Jurkat, Clone E6-1 (cell line): ENCODE data around the gene DUSP6. TPM values are rescaled to one million over a fixed set of nuclear protein-coding genes. Genes with fewer than 3 reads are reported as not detected.
A peak's percentile ranks its signal among the peaks of the same experiment; 100 is the strongest.

Experiments used
- DNase-seq: peaks from one replicate; pipeline ENCODE4 v3.0.0-alpha.2; 2011; ENCODE audit warnings: low read depth, low spot score
- H3K4me3 ChIP-seq: 2 replicates; pipeline ENCODE4 v1.5.1; 2011; ENCODE audit warnings: mild to moderate bottlenecking, low read length, control low read depth, moderate library complexity
- polyA plus RNA-seq: library from polyadenylated mRNA; unstranded; fragments of >200 nt; gene quantifications from one replicate; pipeline ENCODE4 v1.2.1, GENCODE V29; 2012; ENCODE audit warnings: missing spikeins; ENCODE audit not compliant: insufficient read length, insufficient read depth

The DUSP6 gene, protein sequence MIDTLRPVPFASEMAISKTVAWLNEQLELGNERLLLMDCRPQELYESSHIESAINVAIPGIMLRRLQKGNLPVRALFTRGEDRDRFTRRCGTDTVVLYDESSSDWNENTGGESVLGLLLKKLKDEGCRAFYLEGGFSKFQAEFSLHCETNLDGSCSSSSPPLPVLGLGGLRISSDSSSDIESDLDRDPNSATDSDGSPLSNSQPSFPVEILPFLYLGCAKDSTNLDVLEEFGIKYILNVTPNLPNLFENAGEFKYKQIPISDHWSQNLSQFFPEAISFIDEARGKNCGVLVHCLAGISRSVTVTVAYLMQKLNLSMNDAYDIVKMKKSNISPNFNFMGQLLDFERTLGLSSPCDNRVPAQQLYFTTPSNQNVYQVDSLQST
- 6.1 TPM for polyA plus RNA-seq

DNA sequence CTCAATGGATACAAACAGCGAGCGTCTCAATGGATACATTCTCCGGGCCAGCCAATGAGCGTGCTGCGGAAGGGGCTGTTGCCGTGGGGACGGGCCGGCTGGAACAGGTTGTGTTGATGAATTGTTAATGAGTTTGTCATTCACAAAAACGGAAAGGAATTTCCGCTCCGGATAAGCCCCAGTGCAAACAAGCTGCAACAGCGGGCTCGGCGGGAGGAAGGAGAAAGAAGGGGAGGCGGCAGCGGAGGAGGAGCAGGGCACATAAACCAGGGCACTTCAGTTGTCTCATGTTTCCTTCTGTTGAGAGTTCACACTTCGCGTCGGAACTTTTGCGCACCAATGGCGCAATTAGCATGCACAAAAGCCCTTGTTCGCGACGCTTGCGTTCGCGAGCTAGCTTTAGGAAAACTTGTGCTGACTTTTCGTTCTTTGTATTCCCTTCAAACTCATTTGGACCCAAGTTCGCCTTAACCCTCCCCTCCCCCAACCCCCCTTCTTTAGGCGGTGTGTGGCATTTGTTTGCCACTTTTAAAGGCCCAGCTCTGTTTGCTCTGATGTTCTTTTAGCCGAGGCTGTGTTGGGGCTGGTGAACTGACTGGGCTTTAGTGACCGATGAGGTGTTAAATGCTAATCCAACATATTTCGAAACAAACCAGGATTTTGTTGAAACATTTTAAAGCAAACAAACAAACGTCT, at the start of gene DUSP6:
Gene DUSP6, minus strand, starts transcription at position 10 of the 696 bp plus-strand sequence. CDS start 462 bp downstream, outside the sequence.
- H3K4me3 ChIP-seq = peak within 1 kb of the TSS; percentile 60
- peak; percentile 94 for DNase-seq

DNA sequence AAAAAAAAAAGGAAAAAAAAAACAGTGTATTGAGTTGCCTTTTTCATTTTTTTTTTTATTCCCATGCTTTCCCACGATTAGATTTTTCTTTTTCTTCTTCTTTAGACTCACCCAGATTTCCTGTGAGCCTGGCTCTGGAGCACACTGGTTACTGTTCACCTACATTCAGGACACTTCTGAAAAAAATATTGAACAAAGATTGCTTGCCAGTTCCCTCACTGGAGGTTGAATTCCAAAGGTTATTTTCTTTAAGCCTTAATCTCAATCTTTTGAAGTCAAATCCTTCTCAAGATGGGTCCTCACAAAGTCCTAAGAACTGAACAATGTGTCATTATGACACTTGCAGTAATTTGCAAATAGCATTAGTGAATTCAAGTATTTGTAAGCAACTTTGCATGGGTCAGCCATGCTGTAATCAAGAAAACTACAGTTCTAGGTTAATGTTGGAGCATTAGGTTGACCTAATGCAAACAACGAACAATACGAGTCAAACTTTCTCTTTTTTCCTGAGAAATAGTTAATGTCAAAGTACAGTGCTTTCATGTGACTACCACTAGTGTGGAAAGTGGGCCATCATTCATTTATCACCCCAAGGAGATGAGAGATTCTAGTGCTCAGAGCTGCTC, 49.2 kb upstream of the DUSP6 start:
- no peak for DNase-seq
- no peak overlapping the region for H3K4me3 ChIP-seq

DNA sequence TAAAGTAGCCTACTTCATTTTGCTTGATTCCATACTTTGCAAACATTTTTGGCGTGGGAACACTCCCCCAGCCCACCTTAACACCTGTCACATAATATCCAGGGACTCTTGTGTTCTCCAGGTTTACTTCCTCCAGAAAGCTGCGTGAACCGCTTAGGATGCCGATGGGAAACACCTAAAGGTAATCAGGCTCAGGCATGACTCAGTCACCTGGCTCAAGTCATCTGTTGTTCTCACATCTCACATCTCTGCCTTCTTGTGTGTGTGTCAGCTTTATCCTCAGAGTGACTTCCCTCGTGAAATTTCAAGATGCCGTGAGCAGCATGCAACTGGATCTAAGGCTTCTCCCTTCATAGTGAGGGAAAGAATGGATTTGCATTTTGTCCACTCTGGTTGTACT, 48.1 kb upstream of the DUSP6 start:
- H3K4me3 ChIP-seq = no peak overlapping the region
- DNase-seq = no peak

DNA sequence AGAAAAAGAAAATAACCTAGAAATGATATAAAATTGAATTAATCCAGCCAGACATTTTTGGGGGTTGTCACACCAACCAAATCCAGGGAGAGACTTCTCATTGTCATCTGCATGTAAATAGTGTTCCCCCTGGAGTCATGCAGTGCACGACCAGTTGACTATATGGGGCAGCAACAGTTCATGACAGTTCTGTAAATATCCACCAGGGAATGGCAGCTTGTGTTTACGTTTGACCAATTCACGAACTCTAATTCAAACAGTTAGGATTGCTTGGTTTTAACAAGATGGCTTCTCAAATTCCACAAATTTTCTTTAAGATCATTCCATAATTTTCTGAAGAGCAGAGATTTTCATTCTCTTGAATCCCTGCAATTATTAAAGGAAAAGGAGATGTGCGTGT, 43.4 kb upstream of the DUSP6 start:
- DNase-seq = no peak

DNA sequence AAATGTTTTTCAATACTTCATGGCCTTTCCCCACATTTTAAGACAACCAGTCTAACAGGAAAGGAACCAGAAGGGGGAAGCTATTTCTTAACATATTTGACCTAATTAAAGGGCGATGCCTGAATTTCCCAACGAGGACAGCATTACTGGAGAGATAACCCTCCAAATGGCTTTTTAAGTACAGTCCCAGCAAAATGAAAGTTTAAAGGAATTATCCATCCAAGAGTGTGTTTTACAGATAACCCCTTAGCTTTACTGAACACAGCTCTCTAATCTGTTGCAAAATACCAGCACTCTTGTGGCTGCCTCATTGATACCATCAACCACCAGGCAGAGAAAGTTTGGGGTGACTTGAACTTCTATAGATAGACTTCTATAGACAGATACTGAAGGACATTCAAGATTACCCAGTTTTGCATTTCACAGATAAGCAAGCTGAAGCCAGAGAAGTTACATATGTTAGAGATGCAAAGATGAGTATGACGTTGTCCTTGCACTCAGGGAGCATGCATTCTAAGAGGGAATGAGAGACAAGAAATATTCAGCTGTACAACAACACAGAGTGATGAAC, 41.3 kb upstream of the DUSP6 start:
- no peak overlapping the region for H3K4me3 ChIP-seq
- no peak for DNase-seq

More for the DNA sequence above, 43.4 kb upstream of the DUSP6 start:
- no peak overlapping the region for H3K4me3 ChIP-seq

DNA sequence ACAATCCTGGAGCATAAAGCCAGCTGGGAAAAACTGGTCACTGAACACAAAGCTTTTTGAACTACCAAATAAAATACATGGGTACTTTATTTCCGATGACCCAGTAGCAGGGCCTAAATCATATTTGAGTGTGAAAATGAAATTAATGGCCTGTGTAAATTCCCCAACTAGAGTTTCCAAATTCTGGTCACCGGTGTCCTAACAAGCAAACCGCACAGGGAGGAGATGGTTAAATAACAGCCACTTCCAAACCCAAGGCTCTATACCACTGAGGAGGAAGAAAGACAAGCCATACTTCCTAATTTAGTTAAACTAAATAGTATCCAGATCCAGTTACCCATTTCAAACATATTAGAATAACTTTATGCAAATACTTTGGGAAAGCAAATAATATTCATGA, 40.1 kb upstream of the DUSP6 start:
- no peak for DNase-seq
- H3K4me3 ChIP-seq = no peak overlapping the region

DNA sequence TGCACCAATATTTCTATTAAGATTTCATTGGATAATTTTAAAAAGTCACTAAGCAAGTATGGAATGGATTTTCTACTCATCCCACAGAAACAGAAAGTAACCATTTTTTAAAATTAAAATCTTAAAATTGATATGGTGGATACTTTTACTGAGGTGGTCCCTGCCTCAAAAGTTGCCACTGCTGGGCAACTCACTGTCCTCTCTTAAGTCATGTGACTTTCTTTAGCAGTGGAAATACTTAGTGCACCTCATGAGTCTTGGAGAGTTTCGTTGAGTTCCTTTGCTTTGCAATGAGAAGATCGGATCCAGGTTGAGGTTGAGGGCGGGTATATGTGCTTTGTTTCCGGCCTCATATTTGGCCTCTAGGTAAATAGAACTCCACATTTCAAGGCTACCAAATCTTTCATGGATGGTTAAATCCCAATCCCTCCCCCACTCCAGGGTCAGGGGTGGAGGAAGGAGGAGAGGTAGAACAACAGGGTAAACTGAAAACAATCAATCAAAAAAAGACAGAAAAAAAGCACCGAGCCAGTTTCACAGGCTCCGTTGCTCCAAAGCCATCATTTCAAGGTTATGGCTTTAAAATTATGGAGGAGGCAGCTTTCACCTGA, 39.5 kb upstream of the DUSP6 start:
- H3K4me3 ChIP-seq = no peak overlapping the region
- DNase-seq = no peak

DNA sequence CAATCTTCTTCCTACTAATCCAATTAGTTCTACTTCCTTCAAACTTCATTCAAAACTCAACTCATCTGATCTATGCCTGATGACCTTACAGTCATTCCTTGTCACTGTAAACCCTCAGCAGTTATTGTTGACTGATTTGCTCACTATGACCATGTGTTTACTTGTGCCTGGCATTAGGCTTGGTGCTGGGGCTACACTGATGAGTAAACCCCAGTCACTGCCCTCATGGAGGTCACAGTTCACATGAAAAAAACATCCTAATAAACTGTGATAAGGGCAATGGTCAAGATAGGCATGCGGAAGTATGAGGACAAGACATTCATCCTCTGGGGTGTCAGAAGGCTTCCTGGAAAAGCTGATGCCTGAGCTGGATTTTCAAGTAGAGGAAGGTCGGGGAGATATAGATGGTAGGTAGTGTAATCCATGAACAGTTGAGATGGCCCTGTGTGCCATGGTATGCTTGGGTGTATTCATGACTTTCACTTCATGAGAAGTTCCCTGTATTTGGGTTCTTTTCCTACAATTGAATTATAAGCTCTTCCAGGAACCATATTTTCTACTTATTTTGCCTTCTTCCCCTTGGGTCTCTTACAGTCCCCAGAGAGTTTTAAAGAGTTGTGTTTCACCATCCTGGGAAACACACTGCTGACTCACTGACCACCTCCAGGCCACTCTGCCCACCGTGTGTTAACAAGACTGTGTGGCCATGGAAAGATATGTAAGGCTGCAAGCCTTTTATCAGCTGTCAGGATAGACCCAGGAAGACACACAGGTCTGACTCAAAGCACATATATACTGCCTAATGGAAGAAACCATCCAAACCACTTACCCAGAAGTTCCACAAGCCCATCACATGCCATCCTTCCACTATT, 38.7 kb upstream of the DUSP6 start:
- DNase-seq = no peak
- H3K4me3 ChIP-seq = no peak overlapping the region

DNA sequence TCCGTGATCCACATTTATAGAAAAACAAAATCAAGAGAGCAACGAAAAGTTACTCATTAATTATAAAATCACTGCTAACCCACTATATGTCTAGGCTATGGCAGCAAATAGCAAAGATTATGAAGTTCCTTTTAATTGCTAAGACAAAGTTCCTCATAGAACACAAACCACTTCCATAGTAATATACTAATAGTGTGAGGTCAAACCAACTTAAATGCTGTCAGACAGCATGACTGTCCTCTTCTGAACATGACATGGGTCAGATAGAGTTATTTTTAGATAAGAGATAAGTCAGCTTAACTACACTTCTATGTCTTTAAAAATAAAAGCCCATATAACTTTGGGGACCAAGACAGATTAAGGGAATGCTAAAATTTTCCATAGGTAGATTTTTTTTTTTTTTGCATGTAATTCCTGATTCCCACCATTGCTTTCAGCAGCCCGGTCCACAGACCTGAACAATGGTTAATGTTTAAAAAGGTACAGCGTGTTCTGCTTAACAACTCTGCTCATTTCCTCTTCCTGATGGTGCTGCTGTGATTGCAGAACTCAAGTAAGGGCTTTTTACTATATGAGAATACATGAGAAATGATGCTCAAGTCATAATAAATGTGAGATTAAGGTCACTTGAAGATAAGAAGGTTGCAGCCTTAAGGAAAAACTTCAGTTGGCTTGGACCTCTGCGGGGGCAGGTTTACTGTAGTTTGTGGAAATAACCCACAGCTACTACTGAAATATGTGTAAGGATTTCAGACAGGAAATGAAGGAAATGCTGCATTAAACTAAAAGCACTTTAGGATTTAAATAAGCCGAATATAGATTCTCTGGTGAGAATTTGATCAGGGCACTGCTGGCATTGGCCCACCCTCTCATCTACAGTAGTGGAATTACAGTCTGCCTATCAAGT, 37.7 kb upstream of the DUSP6 start:
- H3K4me3 ChIP-seq = no peak overlapping the region
- DNase-seq = no peak

DNA sequence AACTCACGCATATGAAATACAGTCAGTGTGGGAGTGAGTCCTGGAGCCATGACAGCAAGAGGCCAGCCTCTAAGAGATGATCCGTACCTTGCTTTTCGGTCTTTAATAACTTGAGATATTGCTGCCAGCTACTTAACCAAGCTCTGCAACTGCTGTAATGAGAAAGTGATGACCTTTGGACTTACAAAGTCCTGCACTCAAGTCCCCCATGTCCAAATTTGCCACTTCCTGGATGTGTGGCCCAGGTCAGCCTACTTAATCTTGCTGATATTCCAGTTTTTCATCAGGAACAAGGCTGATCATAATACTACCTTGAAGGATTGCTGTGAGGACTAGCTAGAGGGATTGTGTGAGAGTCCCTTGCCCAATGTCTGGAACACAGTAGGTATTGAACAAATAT, 33.8 kb upstream of the DUSP6 start:
- H3K4me3 ChIP-seq = no peak overlapping the region
- no peak for DNase-seq

DNA sequence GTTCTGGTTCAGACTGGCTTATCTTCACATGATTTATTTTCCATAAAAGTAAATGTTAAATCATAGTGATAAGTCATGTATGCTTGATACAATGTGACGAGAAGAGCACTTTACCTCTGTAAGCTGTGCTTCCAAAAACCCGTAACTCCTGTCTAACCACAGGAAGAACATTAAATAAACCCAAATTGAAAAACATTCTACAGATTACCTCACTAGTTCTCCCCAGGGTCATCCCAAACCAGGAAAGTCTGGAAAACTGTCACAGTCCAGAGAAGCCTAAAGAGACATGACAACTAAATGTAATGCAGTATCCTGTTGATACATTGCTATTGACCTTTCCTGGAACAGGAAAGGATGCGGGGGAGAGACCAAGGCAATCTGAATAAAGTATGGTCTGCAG, 32.5 kb upstream of the DUSP6 start:
- DNase-seq = no peak
- H3K4me3 ChIP-seq = no peak overlapping the region

DNA sequence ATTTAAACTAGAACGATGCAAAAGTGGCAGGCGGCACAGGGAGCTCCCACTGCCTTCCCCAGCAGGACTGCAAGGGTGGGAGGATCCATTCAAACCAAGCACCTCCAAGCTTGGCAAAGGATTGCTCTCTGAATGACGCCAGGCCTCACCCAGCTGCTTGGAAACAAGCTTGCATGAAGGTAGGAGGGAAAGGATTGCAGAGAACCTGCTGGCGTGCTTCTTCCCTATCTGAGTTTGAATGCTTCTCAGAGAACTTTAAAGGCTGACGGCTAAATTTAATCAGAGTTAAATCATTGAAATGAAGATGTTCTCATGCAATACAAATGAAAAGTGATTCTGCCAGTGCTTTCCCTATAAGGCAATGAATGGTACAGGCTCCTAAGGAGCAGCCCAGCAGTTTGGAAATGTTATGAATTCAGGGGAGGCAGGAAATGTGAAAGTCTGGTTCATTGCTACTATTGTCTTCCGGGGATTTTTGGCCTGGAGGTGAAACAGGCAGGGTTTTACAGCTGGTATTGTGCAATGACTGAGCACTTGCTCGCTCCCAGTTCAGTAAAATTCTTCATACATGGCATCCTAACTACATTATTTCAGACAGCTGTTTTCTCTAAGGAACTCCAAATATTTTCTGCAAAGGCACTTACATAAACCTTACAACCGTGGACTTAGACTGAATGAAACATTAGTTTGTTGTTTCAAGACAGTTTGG, 31.9 kb upstream of the DUSP6 start:
- no peak for DNase-seq
- no peak overlapping the region for H3K4me3 ChIP-seq

DNA sequence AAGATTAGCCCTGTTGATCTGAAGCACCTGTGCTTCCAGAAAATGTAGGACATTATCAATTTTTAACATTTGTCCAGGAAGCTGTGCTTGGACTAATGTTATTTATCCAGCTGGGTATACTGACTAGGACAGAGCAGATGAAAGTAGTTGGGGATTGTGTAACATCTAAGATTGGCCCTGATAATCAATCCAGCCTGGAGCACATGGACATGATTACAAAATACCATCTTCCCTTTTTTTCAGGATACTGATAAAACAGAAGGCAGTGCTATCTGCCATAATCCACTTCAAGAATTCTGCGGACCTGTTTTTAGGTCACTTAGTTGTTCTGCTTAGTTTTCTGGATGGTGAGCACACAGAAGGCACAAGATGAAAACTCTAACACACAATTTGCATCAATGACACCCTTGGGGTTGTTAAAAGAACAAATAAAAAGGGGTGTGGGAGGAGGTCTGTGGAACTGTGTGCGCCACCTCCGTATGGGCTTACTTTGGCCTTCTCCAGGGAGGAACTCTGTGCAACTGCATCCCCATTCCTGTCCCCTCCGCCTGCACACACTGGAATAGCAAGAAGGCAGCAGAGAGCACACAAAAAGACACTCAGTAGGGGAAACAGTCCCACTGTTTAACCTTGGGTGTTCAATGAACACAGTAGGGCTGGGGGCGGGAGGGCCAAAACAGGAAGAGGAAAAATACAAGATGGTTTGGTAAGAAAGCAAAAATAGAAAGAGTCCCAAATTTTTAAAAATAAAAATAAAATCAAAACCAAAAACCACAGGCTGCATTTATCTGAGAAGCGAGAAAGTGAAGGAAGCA, 31.1 kb upstream of the DUSP6 start:
- no peak for DNase-seq
- H3K4me3 ChIP-seq = no peak overlapping the region

DNA sequence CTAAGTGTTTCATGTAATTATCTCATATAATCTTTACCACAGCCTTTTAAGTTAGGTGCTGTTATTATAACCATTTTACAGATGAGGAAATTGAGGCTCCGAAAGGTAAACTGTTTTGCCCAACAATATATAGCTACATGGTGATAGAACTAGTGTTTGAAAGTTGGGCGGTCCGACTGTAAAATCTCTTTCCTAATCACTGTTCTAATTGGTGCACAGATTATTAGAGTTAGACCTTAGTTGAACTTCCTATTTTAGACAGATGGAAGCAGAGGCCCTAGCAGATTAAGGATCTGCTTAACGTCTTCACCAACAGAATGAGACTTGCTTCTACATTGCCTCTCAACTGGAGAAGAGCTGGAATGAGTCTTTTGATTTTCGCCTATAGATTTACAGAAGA, 30.0 kb upstream of the DUSP6 start:
- DNase-seq = no peak
- no peak overlapping the region for H3K4me3 ChIP-seq

DNA sequence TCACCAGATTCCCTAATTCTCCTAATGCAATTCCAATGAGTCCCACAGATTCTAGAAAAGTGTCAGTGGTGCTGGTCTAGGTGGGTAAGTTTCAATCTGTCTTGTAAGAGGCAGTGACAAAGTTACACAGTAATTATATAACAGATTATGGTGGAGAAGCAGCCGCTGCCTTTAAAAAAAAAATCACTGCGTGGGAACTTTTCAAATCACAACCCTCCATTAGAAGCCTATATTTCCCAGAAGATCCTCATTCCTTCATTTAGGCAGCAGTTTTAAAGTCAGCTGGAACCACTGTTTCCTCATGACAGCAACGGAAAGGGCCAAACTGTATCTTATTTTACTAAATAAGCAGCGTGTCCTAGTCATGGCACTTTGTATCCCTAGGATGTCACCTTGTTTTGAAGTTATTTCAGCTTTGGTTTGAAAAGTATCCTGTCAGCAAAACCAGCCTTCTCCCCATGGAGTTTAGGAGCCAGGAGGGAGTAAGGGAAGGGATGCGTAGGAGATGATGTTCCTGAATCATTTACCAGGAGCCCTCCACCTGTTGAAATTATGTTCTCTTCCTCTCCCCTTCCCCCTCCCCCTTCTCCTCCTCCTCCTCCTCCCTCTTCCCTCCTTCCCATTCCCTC, 27.7 kb upstream of the DUSP6 start:
- DNase-seq = no peak
- H3K4me3 ChIP-seq = no peak overlapping the region
